AG09319 (cell line): ENCODE results near the gene SLCO2A1.
"Not testable (repeated sequence)": the region's sequence is repeated elsewhere in the genome, so short reads cannot be mapped to it uniquely, and the experiment has no call there.

Experiments
- DNase-seq: peaks from one replicate; pipeline ENCODE4 v3.0.0-alpha.2; 2010; ENCODE audit warnings: low read depth; ENCODE audit errors: extremely low read depth
- CTCF ChIP-seq: IDR thresholded peaks from 2 replicates; pipeline ENCODE4 v1.5.1; 2011; ENCODE audit warnings: low read depth, mild to moderate bottlenecking, inconsistent platforms, low read length, moderate library complexity

The SLCO2A1 gene

GRCh38 chr3:134074790-134075567, 45.3 kb upstream of the SLCO2A1 start:
- DNase-seq, result no peak
- no peak for TF ChIP-seq CTCF

GRCh38 chr3:134074001-134074789, 44.5 kb upstream of the SLCO2A1 start:
- no peak for TF ChIP-seq CTCF
- no peak for DNase-seq

GRCh38 chr3:134073583-134073945, 43.8 kb upstream of the SLCO2A1 start:
- TF ChIP-seq CTCF, result no peak
- no peak for DNase-seq

- DNase-seq, result no peak
Observed at GRCh38 chr3:134072881-134073582, 43.3 kb upstream of the SLCO2A1 start.

GRCh38 chr3:134070281-134070680, 40.6 kb upstream of the SLCO2A1 start:
- DNase-seq, result not testable (repeated sequence)

More at GRCh38 chr3:134072881-134073582, 43.3 kb upstream of the SLCO2A1 start:
- no peak for TF ChIP-seq CTCF

GRCh38 chr3:134068429-134068828, 38.7 kb upstream of the SLCO2A1 start:
- no peak for TF ChIP-seq CTCF
- DNase-seq, result no peak

- no peak for DNase-seq
- no peak for TF ChIP-seq CTCF
Observed at GRCh38 chr3:134067531-134068161, 37.9 kb upstream of the SLCO2A1 start.
